Liver (tissue), 9 donors: ENCODE data around the gene PRMT5. TPM values are rescaled to one million over a fixed set of nuclear protein-coding genes. Genes with fewer than 3 reads are reported as not detected.

Source experiments
- DNase-seq: peaks from one replicate; pipeline ENCODE4 v3.0.0-alpha.2; 2017; ENCODE audit warnings: low spot score
- H3K27ac ChIP-seq, 2 donors: one replicate each; pipeline ENCODE4 v1.7.0; 2013; ENCODE audit warnings: inconsistent platforms in 2 of 2, low read length in 2 of 2, control low read depth in 1 of 2, low read depth in 1 of 2, mild to moderate bottlenecking in 1 of 2
- H3K27me3 ChIP-seq, 4 donors: one replicate each; pipeline versions ENCODE4 v1.6.1 to v1.7.0; 2013; ENCODE audit warnings: low read length in 3 of 4, inconsistent platforms in 1 of 4, mild to moderate bottlenecking in 1 of 4, moderate library complexity in 1 of 4; ENCODE audit not compliant: control insufficient read depth in 4 of 4, insufficient read depth in 4 of 4
- H3K36me3 ChIP-seq, 4 donors: one replicate each; pipeline versions ENCODE4 v1.6.1 to v1.7.0; 2013; ENCODE audit warnings: low read length in 3 of 4, mild to moderate bottlenecking in 3 of 4, low read depth in 1 of 4, moderate library complexity in 1 of 4; ENCODE audit not compliant: control insufficient read depth in 4 of 4, insufficient read depth in 3 of 4
- H3K4me1 ChIP-seq, 4 donors: one replicate each; pipeline versions ENCODE4 v1.6.1 to v1.7.0; 2013; ENCODE audit warnings: low read length in 3 of 4, mild to moderate bottlenecking in 3 of 4, moderate library complexity in 1 of 4; ENCODE audit not compliant: control insufficient read depth in 4 of 4, insufficient read depth in 4 of 4
- H3K4me3 ChIP-seq, 3 donors: one replicate each; pipeline versions ENCODE4 v1.6.1 to v1.7.0; 2013; ENCODE audit warnings: low read length in 3 of 3, control low read depth in 1 of 3, low read depth in 1 of 3, mild to moderate bottlenecking in 1 of 3
- H3K9ac ChIP-seq, 2 donors: one replicate each; pipeline ENCODE4 v1.7.0; 2013; ENCODE audit warnings: low read length in 2 of 2, mild to moderate bottlenecking in 2 of 2, moderate library complexity in 2 of 2, control low read depth in 1 of 2, low read depth in 1 of 2
- H3K9me3 ChIP-seq, 4 donors: one replicate each; pipeline versions ENCODE4 v1.6.1 to v1.7.0; 2013; ENCODE audit warnings: low read length in 3 of 4; ENCODE audit not compliant: control insufficient read depth in 4 of 4
- EGR1 ChIP-seq, 2 donors: IDR thresholded peaks; 2 replicates each; pipeline ENCODE4 v1.6.1; 2016 to 2018; ENCODE audit warnings: antibody characterized with exemption in 2 of 2, low read depth in 2 of 2
- FOXA2 ChIP-seq: IDR thresholded peaks from 2 replicates; pipeline ENCODE4 v1.6.1; 2016; ENCODE audit warnings: antibody characterized with exemption
- GABPA ChIP-seq, 2 donors: IDR thresholded peaks in 1 of 2; conservative IDR thresholded peaks in 1 of 2; 2 replicates each; pipeline ENCODE4 v1.6.1; 2016; ENCODE audit warnings: antibody characterized with exemption in 2 of 2, mild to moderate bottlenecking in 1 of 2, moderate library complexity in 1 of 2
- HNF4A ChIP-seq, 2 donors: conservative IDR thresholded peaks; 2 replicates each; pipeline ENCODE4 v1.6.1; 2016; ENCODE audit warnings: antibody characterized with exemption in 2 of 2, mild to moderate bottlenecking in 2 of 2
- HNF4G ChIP-seq: IDR thresholded peaks from 2 replicates; pipeline ENCODE4 v1.6.1; 2016; ENCODE audit warnings: antibody characterized with exemption
- JUND ChIP-seq, 2 donors: IDR thresholded peaks; 2 replicates each; pipeline ENCODE4 v1.6.1; 2016; ENCODE audit warnings: antibody characterized with exemption in 2 of 2
- MAX ChIP-seq: IDR thresholded peaks from 2 replicates; pipeline ENCODE4 v1.6.1; 2016; ENCODE audit warnings: antibody characterized with exemption
- NR2F2 ChIP-seq: IDR thresholded peaks from 2 replicates; pipeline ENCODE4 v1.6.1; 2016; ENCODE audit warnings: antibody characterized with exemption
- RAD21 ChIP-seq, 2 donors: IDR thresholded peaks; 2 replicates each; pipeline ENCODE4 v1.6.1; 2016; ENCODE audit warnings: antibody characterized with exemption in 2 of 2, mild to moderate bottlenecking in 2 of 2
- RXRA ChIP-seq, 2 donors: IDR thresholded peaks; 2 replicates each; pipeline ENCODE4 v1.6.1; 2017 to 2018; ENCODE audit warnings: antibody characterized with exemption in 2 of 2, mild to moderate bottlenecking in 1 of 2
- WGBS: extraction: QIAGEN DNeasy Blood & Tissue Kit; methylation state at CpG from one replicate; pipeline ENCODE4 v1.1.7; 2013; 5-methylcytosine and 5-hydroxymethylcytosine counted together
- polyA plus RNA-seq, 2 donors: library from polyadenylated mRNA; stranded (reverse) in 1 of 2; unstranded in 1 of 2; fragments of 200-250 nt in 1 of 2; fragments of >200 nt in 1 of 2; fragmentation: Nextera tagmentation in 1 of 2; extraction: Ambion mirVana in 1 of 2; gene quantifications; one replicate each; pipeline versions ENCODE4 v1.2.1 to v1.2.3, GENCODE V29; 2013 to 2015
- total RNA-seq, 2 donors: library from RNA; depleted of rRNA; stranded (reverse); fragments of >200 nt; gene quantifications; one replicate each; pipeline ENCODE4 v1.2.3, GENCODE V29; 2014
- TF ChIP-seq, protein P1 (sequence below): IDR thresholded peaks from 2 replicates; pipeline ENCODE4 v1.6.1; 2016; ENCODE audit warnings: antibody characterized with exemption, mild to moderate bottlenecking
- TF ChIP-seq, protein P2 (sequence below): fragments of 150-350 bp; IDR thresholded peaks from 2 replicates; pipeline ENCODE4 v1.5.1; 2017; ENCODE audit warnings: improper control_type of control experiment, low read depth, low read length; ENCODE audit not compliant: missing input control
- donor health status: healthy.
- donor health status: healthy.
- donor health status: healthy.
- donor health status: healthy.
- donor health status: healthy.

PRMT5 gene
- total and polyA plus RNA-seq, 4 donors: 14.1 to 28.2 (median 26.8) TPM

DNA sequence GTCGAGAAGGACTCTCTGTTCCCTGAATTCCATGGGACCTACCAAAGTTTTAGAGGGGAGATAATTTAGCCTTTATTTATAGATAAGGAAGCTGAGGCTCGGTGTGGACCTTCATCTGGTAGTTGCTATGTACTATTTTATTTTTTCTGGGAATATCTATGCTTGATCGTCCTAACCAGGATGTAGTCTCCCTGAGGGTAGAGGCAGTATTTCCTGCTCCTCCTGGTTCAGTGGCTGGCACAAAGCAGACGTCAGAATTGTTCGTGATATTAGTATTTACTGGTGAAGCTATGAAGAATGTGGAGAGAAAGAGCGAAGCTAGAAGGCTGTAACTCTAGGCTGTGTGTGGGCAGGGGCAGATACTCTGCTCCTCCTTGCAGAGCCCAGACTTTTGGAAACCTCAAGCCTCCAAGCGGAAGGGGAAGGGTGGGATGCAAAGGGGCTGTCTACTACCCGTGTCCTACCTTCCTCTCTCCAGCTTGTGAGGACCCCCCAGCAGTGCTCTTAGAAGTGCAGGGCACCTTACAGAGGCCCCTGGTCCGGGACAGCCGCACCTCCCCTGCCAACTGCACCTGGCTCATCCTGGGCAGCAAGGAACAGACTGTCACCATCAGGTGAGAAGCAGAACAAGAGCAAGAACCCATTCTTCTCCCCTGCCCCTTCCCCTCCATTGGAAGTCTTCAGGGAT lies 56.2 kb downstream of the PRMT5 start (continued):
- TF ChIP-seq, protein P1, sequence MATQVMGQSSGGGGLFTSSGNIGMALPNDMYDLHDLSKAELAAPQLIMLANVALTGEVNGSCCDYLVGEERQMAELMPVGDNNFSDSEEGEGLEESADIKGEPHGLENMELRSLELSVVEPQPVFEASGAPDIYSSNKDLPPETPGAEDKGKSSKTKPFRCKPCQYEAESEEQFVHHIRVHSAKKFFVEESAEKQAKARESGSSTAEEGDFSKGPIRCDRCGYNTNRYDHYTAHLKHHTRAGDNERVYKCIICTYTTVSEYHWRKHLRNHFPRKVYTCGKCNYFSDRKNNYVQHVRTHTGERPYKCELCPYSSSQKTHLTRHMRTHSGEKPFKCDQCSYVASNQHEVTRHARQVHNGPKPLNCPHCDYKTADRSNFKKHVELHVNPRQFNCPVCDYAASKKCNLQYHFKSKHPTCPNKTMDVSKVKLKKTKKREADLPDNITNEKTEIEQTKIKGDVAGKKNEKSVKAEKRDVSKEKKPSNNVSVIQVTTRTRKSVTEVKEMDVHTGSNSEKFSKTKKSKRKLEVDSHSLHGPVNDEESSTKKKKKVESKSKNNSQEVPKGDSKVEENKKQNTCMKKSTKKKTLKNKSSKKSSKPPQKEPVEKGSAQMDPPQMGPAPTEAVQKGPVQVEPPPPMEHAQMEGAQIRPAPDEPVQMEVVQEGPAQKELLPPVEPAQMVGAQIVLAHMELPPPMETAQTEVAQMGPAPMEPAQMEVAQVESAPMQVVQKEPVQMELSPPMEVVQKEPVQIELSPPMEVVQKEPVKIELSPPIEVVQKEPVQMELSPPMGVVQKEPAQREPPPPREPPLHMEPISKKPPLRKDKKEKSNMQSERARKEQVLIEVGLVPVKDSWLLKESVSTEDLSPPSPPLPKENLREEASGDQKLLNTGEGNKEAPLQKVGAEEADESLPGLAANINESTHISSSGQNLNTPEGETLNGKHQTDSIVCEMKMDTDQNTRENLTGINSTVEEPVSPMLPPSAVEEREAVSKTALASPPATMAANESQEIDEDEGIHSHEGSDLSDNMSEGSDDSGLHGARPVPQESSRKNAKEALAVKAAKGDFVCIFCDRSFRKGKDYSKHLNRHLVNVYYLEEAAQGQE: no peak
- no peak for TF ChIP-seq HNF4G
- TF ChIP-seq NR2F2: no peak
- no peak for TF ChIP-seq JUND (IDR thresholded peaks at IDR 0.05)
- TF ChIP-seq MAX: no peak
- no peak for TF ChIP-seq RXRA (IDR thresholded peaks at IDR 0.05)

GRCh38 chr14:22872033-22872832 lies 56.9 kb downstream of the PRMT5 start:
- Histone ChIP-seq H3K4me3 (peak overlapping the region; percentile 83 to 95 (median 94)), H3K27ac (peak overlapping the region; percentile 98 to 99), H3K9me3 (no peaks in the 10 kb centered on the region), H3K9ac (peak overlapping the region; percentile 70 to 75), H3K27me3 (no peaks in the 10 kb centered on the region), H3K4me1 (peaks cover 2 to 15% (median 9%) of the 10 kb centered on the region in 4 donors), H3K36me3 (peaks cover 8 to 33% (median 27%) of the 10 kb centered on the region in 4 donors)
- no peak for TF ChIP-seq FOXA2
- TF ChIP-seq RAD21 (IDR thresholded peaks at IDR 0.05): peak; percentile 86 to 87
- TF ChIP-seq, protein P1: no peak
- no peak for TF ChIP-seq EGR1 (IDR thresholded peaks at IDR 0.05; ENCODE audit: low read depth in 2 of 2)
- TF ChIP-seq MAX: no peak
- TF ChIP-seq HNF4G: no peak
- TF ChIP-seq GABPA (IDR thresholded peaks at IDR 0.05 in 1 of 2, conservative IDR thresholded peaks at IDR 0.05 in 1 of 2): no peak
- TF ChIP-seq RXRA (IDR thresholded peaks at IDR 0.05): peak in 1 of 2 donors; percentile 15
- TF ChIP-seq NR2F2: no peak
- TF ChIP-seq HNF4A (conservative IDR thresholded peaks at IDR 0.05): peak in 1 of 2 donors; percentile 18
- TF ChIP-seq, protein P2, sequence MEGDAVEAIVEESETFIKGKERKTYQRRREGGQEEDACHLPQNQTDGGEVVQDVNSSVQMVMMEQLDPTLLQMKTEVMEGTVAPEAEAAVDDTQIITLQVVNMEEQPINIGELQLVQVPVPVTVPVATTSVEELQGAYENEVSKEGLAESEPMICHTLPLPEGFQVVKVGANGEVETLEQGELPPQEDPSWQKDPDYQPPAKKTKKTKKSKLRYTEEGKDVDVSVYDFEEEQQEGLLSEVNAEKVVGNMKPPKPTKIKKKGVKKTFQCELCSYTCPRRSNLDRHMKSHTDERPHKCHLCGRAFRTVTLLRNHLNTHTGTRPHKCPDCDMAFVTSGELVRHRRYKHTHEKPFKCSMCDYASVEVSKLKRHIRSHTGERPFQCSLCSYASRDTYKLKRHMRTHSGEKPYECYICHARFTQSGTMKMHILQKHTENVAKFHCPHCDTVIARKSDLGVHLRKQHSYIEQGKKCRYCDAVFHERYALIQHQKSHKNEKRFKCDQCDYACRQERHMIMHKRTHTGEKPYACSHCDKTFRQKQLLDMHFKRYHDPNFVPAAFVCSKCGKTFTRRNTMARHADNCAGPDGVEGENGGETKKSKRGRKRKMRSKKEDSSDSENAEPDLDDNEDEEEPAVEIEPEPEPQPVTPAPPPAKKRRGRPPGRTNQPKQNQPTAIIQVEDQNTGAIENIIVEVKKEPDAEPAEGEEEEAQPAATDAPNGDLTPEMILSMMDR: peak; percentile 95
- WGBS: under 1% methylated on average over 45 of the region's 45 CpGs
- peak; percentile 88 for DNase-seq
